GM23248 (cell line): ENCODE data around the gene TMEM108. TPM values are rescaled to one million over a fixed set of nuclear protein-coding genes. Genes with fewer than 3 reads are reported as not detected.

Source experiments
- DNase-seq: peaks from one replicate; pipeline ENCODE4 v3.0.0-alpha.2; 2015
- H2AFZ ChIP-seq: fragments of 200-600 bp; sonication (generic); 2 replicates; pipeline ENCODE4 v1.6.1; 2016; ENCODE audit warnings: antibody characterized with exemption
- H3F3A ChIP-seq: fragments of 200-600 bp; sonication (generic); 2 replicates; pipeline ENCODE4 v1.6.1; 2016; ENCODE audit warnings: mild to moderate bottlenecking, antibody characterized with exemption, mixed run types; ENCODE audit not compliant: insufficient read depth
- H3K27ac ChIP-seq: fragments of 200-600 bp; sonication (generic); 2 replicates; pipeline ENCODE4 v1.5.1; 2016; ENCODE audit warnings: mild to moderate bottlenecking
- H3K27me3 ChIP-seq: fragments of 200-600 bp; sonication (generic); replicated peaks from 2 replicates; pipeline ENCODE4 v1.6.1; 2016; ENCODE audit warnings: mild to moderate bottlenecking; ENCODE audit not compliant: insufficient read depth
- H3K36me3 ChIP-seq: fragments of 200-600 bp; sonication (generic); 2 replicates; pipeline ENCODE4 v1.6.1; 2016; ENCODE audit warnings: low read depth, mild to moderate bottlenecking
- H3K4me1 ChIP-seq: fragments of 200-600 bp; sonication (generic); 2 replicates; pipeline ENCODE4 v1.6.1; 2016; ENCODE audit warnings: mild to moderate bottlenecking; ENCODE audit not compliant: insufficient read depth
- H3K4me2 ChIP-seq: fragments of 200-600 bp; sonication (generic); one replicate; pipeline ENCODE4 v1.6.1; 2016; ENCODE audit warnings: mild to moderate bottlenecking; ENCODE audit not compliant: unreplicated experiment
- H3K4me3 ChIP-seq: fragments of 200-600 bp; sonication (generic); 2 replicates; pipeline ENCODE4 v1.5.1; 2016; ENCODE audit warnings: mild to moderate bottlenecking
- H3K79me2 ChIP-seq: fragments of 200-600 bp; sonication (generic); 2 replicates; pipeline ENCODE4 v1.6.1; 2016; ENCODE audit warnings: mild to moderate bottlenecking; ENCODE audit not compliant: insufficient read depth
- H3K9ac ChIP-seq: fragments of 200-600 bp; sonication (generic); 2 replicates; pipeline ENCODE4 v1.6.1; 2016; ENCODE audit warnings: mild to moderate bottlenecking
- H3K9me2 ChIP-seq: fragments of 200-600 bp; sonication (generic); 2 replicates; pipeline ENCODE4 v1.6.1; 2016; ENCODE audit warnings: mixed run types, mild to moderate bottlenecking, moderate library complexity; ENCODE audit not compliant: insufficient read depth
- H3K9me3 ChIP-seq: fragments of 200-600 bp; sonication (generic); one replicate; pipeline ENCODE4 v1.6.1; 2017; ENCODE audit warnings: low read depth
- H4K20me1 ChIP-seq: fragments of 200-600 bp; sonication (generic); 2 replicates; pipeline ENCODE4 v1.6.0; 2016; ENCODE audit not compliant: insufficient read depth
- EZH2 ChIP-seq: fragments of 200-600 bp; sonication (generic); IDR thresholded peaks from 2 replicates; pipeline ENCODE4 v1.6.1; 2018; ENCODE audit warnings: antibody characterized with exemption, mild to moderate bottlenecking; ENCODE audit not compliant: insufficient read depth, poor library complexity, severe bottlenecking
- EZH2phosphoT487 ChIP-seq: fragments of 200-600 bp; sonication (generic); IDR thresholded peaks from 2 replicates; pipeline ENCODE4 v1.6.1; 2018; ENCODE audit warnings: antibody characterized with exemption, moderate library complexity, mild to moderate bottlenecking, low read depth; ENCODE audit not compliant: insufficient read depth
- WGBS, 2 experiments: methylation state at CpG; one replicate each; pipeline ENCODE4 v1.1.6; 2015 to 2017; ENCODE audit warnings: low lambda C conversion rate in 2 of 2, low coverage in 1 of 2; ENCODE audit errors: missing lambda C conversion rate in 2 of 2; 5-methylcytosine and 5-hydroxymethylcytosine counted together
- in situ Hi-C: fragments of 300-500 bp; cut with MboI; formaldehyde crosslinking; loops from 2 replicates; pipeline ENCODE4 v1.15.0; 2020
- polyA plus RNA-seq: library from polyadenylated mRNA; unstranded; fragments of >200 nt; fragmentation: Nextera tagmentation; extraction: Ambion mirVana; gene quantifications from 2 replicates; pipeline ENCODE4 v1.2.1, GENCODE V29; 2016
- total RNA-seq: library from RNA; depleted of rRNA; stranded (reverse); fragments of >200 nt; shearing (Covaris generic); gene quantifications from 2 replicates; pipeline ENCODE4 v1.2.3, GENCODE V29; 2014

The TMEM108 gene
- total and polyA plus RNA-seq, 2 experiments from 2014 or later: not detected

GRCh38 chr3:133393691-133394474 is 355.7 kb downstream of the TMEM108 start:
- Histone ChIP-seq H3K9me2 (no peaks in the 10 kb centered on the region), H2AFZ (no peak overlapping the region), H3K27me3 (no peaks in the 10 kb centered on the region; the same call in 1 of the 2 replicates), H3K9ac (no peak overlapping the region), H3K27ac (no peak overlapping the region), H3K4me2 (no peak overlapping the region), H3K4me3 (no peak overlapping the region), H3F3A (peaks cover 14% of the 10 kb centered on the region), H3K79me2 (no peaks in the 10 kb centered on the region), H3K36me3 (no peaks in the 10 kb centered on the region), H3K4me1 (peaks cover 10% of the 10 kb centered on the region), H4K20me1 (no peaks in the 10 kb centered on the region), H3K9me3 (no peaks in the 10 kb centered on the region)
- in situ Hi-C loops: no loop called here
- no peak for TF ChIP-seq EZH2
- no peak for TF ChIP-seq EZH2phosphoT487
- WGBS, 2 experiments: 26 to 33% methylated on average over 7 of the region's 7 CpGs
- peak; percentile 47 for DNase-seq

DNA sequence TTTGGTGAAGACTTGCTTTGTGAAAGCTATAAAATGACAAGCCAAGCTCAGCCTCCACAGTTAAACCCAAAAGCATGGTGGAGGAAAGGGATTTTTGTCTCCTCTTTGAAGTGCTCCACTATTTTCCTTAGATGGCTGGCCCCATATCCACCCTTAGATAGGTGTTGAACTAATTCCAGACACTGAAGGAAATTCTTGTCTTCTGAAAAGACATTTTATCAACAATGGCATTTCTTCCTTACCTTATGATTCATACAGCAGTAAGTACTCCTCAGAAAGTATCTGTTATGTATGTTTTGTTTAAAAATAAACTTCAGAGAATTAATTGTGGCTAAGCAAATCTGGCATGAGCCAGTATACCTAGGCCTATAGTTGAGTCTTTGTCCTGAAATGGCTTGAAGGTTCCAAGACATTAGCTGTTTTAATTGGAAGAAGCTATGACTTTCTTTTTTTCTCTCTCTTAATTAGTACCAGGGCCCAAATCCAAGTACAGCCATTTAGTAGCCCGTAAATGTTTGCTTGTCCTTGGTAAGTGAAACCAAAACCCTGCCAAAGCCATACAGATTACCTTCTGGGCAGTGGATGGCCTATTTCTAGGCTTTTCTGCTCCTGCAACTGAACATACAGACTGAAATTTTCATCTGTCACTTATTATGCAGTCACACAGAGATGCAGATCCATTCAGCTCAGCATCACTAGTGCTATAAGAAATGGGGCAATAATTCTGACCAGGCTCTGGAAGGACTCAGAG is 356.5 kb downstream of the TMEM108 start:
- H3F3A ChIP-seq: peaks cover 14% of the 10 kb centered on the region
- no peak overlapping the region for H3K27ac ChIP-seq
- H3K36me3 ChIP-seq: no peaks in the 10 kb centered on the region
- H3K4me3 ChIP-seq: no peak overlapping the region; the same call in 1 of the 2 replicates
- H4K20me1 ChIP-seq: no peaks in the 10 kb centered on the region
- no peak for TF ChIP-seq EZH2
- TF ChIP-seq EZH2phosphoT487: no peak
- H3K4me1 ChIP-seq: peaks cover 10% of the 10 kb centered on the region
- H3K9me3 ChIP-seq: no peaks in the 10 kb centered on the region
- H2AFZ ChIP-seq: peak overlapping the region; percentile 33; the same call in 1 of the 2 replicates
- WGBS, 2 experiments: 16 to 33% methylated on average over 1 of the region's 1 CpG
- H3K4me2 ChIP-seq: no peak overlapping the region
- no peaks in the 10 kb centered on the region for H3K79me2 ChIP-seq
- H3K27me3 ChIP-seq: no peaks in the 10 kb centered on the region; the same call in 1 of the 2 replicates
- in situ Hi-C loops: no loop called here
- H3K9me2 ChIP-seq: no peaks in the 10 kb centered on the region
- H3K9ac ChIP-seq: no peak overlapping the region
- peak; percentile 8 for DNase-seq

- H3K27ac ChIP-seq: no peak overlapping the region
- H3K9ac ChIP-seq: no peak overlapping the region
- TF ChIP-seq EZH2 (no peak), EZH2phosphoT487 (no peak)
- H3F3A ChIP-seq: peaks cover 14% of the 10 kb centered on the region
- H3K9me3 ChIP-seq: no peaks in the 10 kb centered on the region
- in situ Hi-C loops: no loop called here
- H2AFZ ChIP-seq: no peak overlapping the region
- H3K36me3 ChIP-seq: no peaks in the 10 kb centered on the region
- no peak overlapping the region for H3K4me2 ChIP-seq
- H3K4me1 ChIP-seq: peaks cover 10% of the 10 kb centered on the region
- no peak overlapping the region for H3K4me3 ChIP-seq
- no peaks in the 10 kb centered on the region; the same call in 1 of the 2 replicates for H3K27me3 ChIP-seq
- no peaks in the 10 kb centered on the region for H3K79me2 ChIP-seq
- DNase-seq: no peak
- H4K20me1 ChIP-seq: no peaks in the 10 kb centered on the region
- WGBS, 2 experiments: 62 to 67% methylated on average over 10 of the region's 10 CpGs
- no peaks in the 10 kb centered on the region for H3K9me2 ChIP-seq
These were observed 358.7 kb downstream of the TMEM108 start for GRCh38 chr3:133396906-133397305.

GRCh38 chr3:133400006-133400515 is 361.9 kb downstream of the TMEM108 start, which contains the start of gene BFSP2:
TSS of gene BFSP2 (plus strand) at chr3:133400056. CDS start at chr3:133400084, 28 bp downstream.
- H4K20me1 ChIP-seq: no peaks in the 10 kb centered on the region
- 0 out of 2 replicates have a peak, but pooled peaks cover 3% of the 10 kb centered on the region for H3F3A ChIP-seq
- no peaks in the 10 kb centered on the region for H3K9me2 ChIP-seq
- H3K9me3 ChIP-seq: no peaks in the 10 kb centered on the region
- no peaks in the 10 kb centered on the region for H3K79me2 ChIP-seq
- no peak within 1 kb of the TSS for H3K9ac ChIP-seq
- no peak within 1 kb of the TSS for H2AFZ ChIP-seq
- peaks cover 1% of the 10 kb centered on the region; the same call in 1 of the 2 replicates for H3K4me1 ChIP-seq
- H3K27me3 ChIP-seq: no peaks in the 10 kb centered on the region; the same call in 1 of the 2 replicates
- in situ Hi-C loops: no loop called here
- 64 to 65% methylated on average over 15 of the region's 15 CpGs for WGBS, 2 experiments
- H3K27ac ChIP-seq: no peak within 1 kb of the TSS
- H3K4me3 ChIP-seq: no peak within 1 kb of the TSS
- no peak within 1 kb of the TSS for H3K4me2 ChIP-seq
- TF ChIP-seq EZH2: no peak
- TF ChIP-seq EZH2phosphoT487: no peak
- no peaks in the 10 kb centered on the region for H3K36me3 ChIP-seq
- DNase-seq: no peak
